HG03457 (cell line): ENCODE data around the gene SGF29.
"Not testable (repeated sequence)": the region's sequence is repeated elsewhere in the genome, so short reads cannot be mapped to it uniquely, and the experiment has no call there.

Source experiments
- ATAC-seq: cut with Tn5 transposase; IDR thresholded peaks from one replicate; pipeline ENCODE4 v1.9.1; 2021; ENCODE audit warnings: moderate number of reproducible peaks; ENCODE audit not compliant: unreplicated experiment

The SGF29 gene

GRCh38 chr16:28592979-28593553 is 39.3 kb downstream of the SGF29 start:
- ATAC-seq: no peak

GRCh38 chr16:28595451-28595850 is 41.7 kb downstream of the SGF29 start:
- not testable (repeated sequence) for ATAC-seq

GRCh38 chr16:28596115-28596630 is 42.5 kb downstream of the SGF29 start:
- no peak for ATAC-seq

GRCh38 chr16:28596840-28597691 is 43.3 kb downstream of the SGF29 start, which contains the start of gene SULT1A2:
Gene SULT1A2, minus strand, starts transcription at chr16:28597050. Its CDS starts 1,120 bp downstream, at chr16:28595930.
- no peak for ATAC-seq

GRCh38 chr16:28597692-28598261 is 44.1 kb downstream of the SGF29 start:
- ATAC-seq: no peak

- not testable (repeated sequence) for ATAC-seq
These were observed 45.9 kb downstream of the SGF29 start for GRCh38 chr16:28599377-28600285.

- not testable (repeated sequence) for ATAC-seq
These were observed 47.2 kb downstream of the SGF29 start for GRCh38 chr16:28600965-28601364.

GRCh38 chr16:28601589-28601988 is 47.9 kb downstream of the SGF29 start:
- ATAC-seq: not testable (repeated sequence)

- not testable (repeated sequence) for ATAC-seq
These were observed 48.3 kb downstream of the SGF29 start for GRCh38 chr16:28602062-28602461.

- no peak for ATAC-seq
These were observed 48.8 kb downstream of the SGF29 start for GRCh38 chr16:28602529-28602928.

- ATAC-seq: no peak
These were observed 49.9 kb downstream of the SGF29 start for GRCh38 chr16:28603381-28604185.

- ATAC-seq: no peak
These were observed 50.5 kb downstream of the SGF29 start for GRCh38 chr16:28604186-28604565.

- no peak for ATAC-seq
These were observed 52.8 kb downstream of the SGF29 start for GRCh38 chr16:28606291-28607115.

- ATAC-seq: no peak
These were observed 53.5 kb downstream of the SGF29 start for GRCh38 chr16:28607116-28607623.

GRCh38 chr16:28607681-28608495 is 54.2 kb downstream of the SGF29 start:
- not testable (repeated sequence) for ATAC-seq

GRCh38 chr16:28608496-28608808 is 54.7 kb downstream of the SGF29 start:
- not testable (repeated sequence) for ATAC-seq

- ATAC-seq: not testable (repeated sequence)
These were observed 55.3 kb downstream of the SGF29 start for GRCh38 chr16:28608867-28609596.
